ENCODE measurements around the gene GUCY2D.
"Not testable (repeated sequence)": the region's sequence is repeated elsewhere in the genome, so short reads cannot be mapped to it uniquely, and the experiment has no call there.

GUCY2D gene

GRCh38 chr17:8001976-8002720, at the start of gene GUCY2D:
TSS of gene GUCY2D (plus strand) at chr17:8002615. CDS start at chr17:8003048, 433 bp downstream.
- DNase-seq = no peak

GRCh38 chr17:7953266-7953665, 49.1 kb upstream of the GUCY2D start:
- not testable (repeated sequence) for DNase-seq

GRCh38 chr17:7955414-7956227, 46.8 kb upstream of the GUCY2D start:
- DNase-seq = no peak

- no peak for DNase-seq
These were observed 46.0 kb upstream of the GUCY2D start for GRCh38 chr17:7956228-7956965.

GRCh38 chr17:7959503-7960253, 42.7 kb upstream of the GUCY2D start:
- DNase-seq = no peak

- DNase-seq = no peak
These were observed 41.0 kb upstream of the GUCY2D start for GRCh38 chr17:7961421-7961820.

- no peak for DNase-seq
These were observed 34.7 kb upstream of the GUCY2D start for GRCh38 chr17:7967751-7968150.

- DNase-seq = no peak
These were observed 33.0 kb upstream of the GUCY2D start for GRCh38 chr17:7969433-7969832.

GRCh38 chr17:7971651-7972050, 30.8 kb upstream of the GUCY2D start:
- DNase-seq = no peak

GRCh38 chr17:7972131-7972785, 30.2 kb upstream of the GUCY2D start:
- no peak for DNase-seq

- DNase-seq = no peak
These were observed 27.7 kb upstream of the GUCY2D start for GRCh38 chr17:7974638-7975131.

GRCh38 chr17:7977039-7977438, 25.4 kb upstream of the GUCY2D start:
- DNase-seq = no peak

- DNase-seq = no peak
These were observed 24.6 kb upstream of the GUCY2D start for GRCh38 chr17:7977805-7978204.

GRCh38 chr17:7982173-7982572, 20.2 kb upstream of the GUCY2D start:
- no peak for DNase-seq

GRCh38 chr17:7982666-7983065, 19.7 kb upstream of the GUCY2D start:
- no peak for DNase-seq

GRCh38 chr17:7984904-7985303, 17.5 kb upstream of the GUCY2D start:
- DNase-seq = no peak

GRCh38 chr17:7987112-7987893, 15.1 kb upstream of the GUCY2D start:
- no peak for DNase-seq

GRCh38 chr17:7988750-7989178, 13.7 kb upstream of the GUCY2D start:
- peak; percentile 58 to 74 for DNase-seq

- DNase-seq = peak; percentile 87 to 97
These were observed 12.4 kb upstream of the GUCY2D start for GRCh38 chr17:7989781-7990655.

- DNase-seq = no peak
These were observed 9.9 kb upstream of the GUCY2D start for GRCh38 chr17:7992516-7992915.

Measured in activated CD4-positive, alpha-beta T cell treated with anti-CD3 and anti-CD28 coated beads for 4 hours (primary cell).